Esophagus (tissue), 2 donors: ENCODE measurements around the gene GRM1. TPM values are rescaled to one million over a fixed set of nuclear protein-coding genes. Genes with fewer than 3 reads are reported as not detected.

Experiments used
- H3K27ac ChIP-seq, 2 donors: one replicate each; pipeline ENCODE4 v1.5.1; 2013; ENCODE audit warnings: low read depth in 2 of 2, mild to moderate bottlenecking in 2 of 2, inconsistent platforms in 1 of 2, low read length in 1 of 2, moderate library complexity in 1 of 2
- H3K27me3 ChIP-seq, 2 donors: one replicate each; pipeline ENCODE4 v1.6.1; 2013; ENCODE audit warnings: low read length in 2 of 2, control low read depth in 1 of 2, mild to moderate bottlenecking in 1 of 2; ENCODE audit not compliant: insufficient read depth in 2 of 2, control insufficient read depth in 1 of 2
- H3K36me3 ChIP-seq, 2 donors: one replicate each; pipeline ENCODE4 v1.6.1; 2013; ENCODE audit warnings: low read length in 1 of 2; ENCODE audit not compliant: control insufficient read depth in 2 of 2, insufficient read depth in 2 of 2
- H3K4me1 ChIP-seq, 2 donors: one replicate each; pipeline ENCODE4 v1.6.1; 2013; ENCODE audit warnings: low read length in 1 of 2; ENCODE audit not compliant: control insufficient read depth in 2 of 2, insufficient read depth in 2 of 2
- H3K4me3 ChIP-seq, 2 donors: one replicate each; pipeline ENCODE4 v1.5.1; 2013; ENCODE audit warnings: low read length in 2 of 2, mild to moderate bottlenecking in 2 of 2, low read depth in 1 of 2, moderate library complexity in 1 of 2
- H3K9me3 ChIP-seq, 2 donors: one replicate each; pipeline ENCODE4 v1.6.1; 2013; ENCODE audit warnings: mild to moderate bottlenecking in 2 of 2, low read depth in 1 of 2, low read length in 1 of 2, moderate library complexity in 1 of 2; ENCODE audit not compliant: control insufficient read depth in 2 of 2, insufficient read depth in 1 of 2
- WGBS, 2 donors: extraction: QIAGEN DNeasy Blood & Tissue Kit; methylation state at CpG; one replicate each; pipeline ENCODE4 v1.1.7; 2013; 5-methylcytosine and 5-hydroxymethylcytosine counted together
- polyA plus RNA-seq, 2 donors: library from polyadenylated mRNA; stranded (reverse); fragments of 200-250 nt; gene quantifications; one replicate each; pipeline ENCODE4 v1.2.3, GENCODE V29; 2013
- donor health status: healthy with polysubstance abuse.
- donor health status: Bipolar disorder and iron deficiency.

The GRM1 gene
- polyA plus RNA-seq, 2 donors: 0.01 TPM; not detected in 1

- 82 to 85% methylated on average over 3 of the region's 3 CpGs for WGBS, 2 donors
- Histone ChIP-seq H3K4me1 (no peaks in the 10 kb centered on the region), H3K4me3 (no peak overlapping the region), H3K27me3 (no peaks in the 10 kb centered on the region), H3K9me3 (peaks cover 0 to 2% of the 10 kb centered on the region in 2 donors), H3K27ac (no peak overlapping the region), H3K36me3 (no peaks in the 10 kb centered on the region)
Measured at GRCh38 chr6:146381486-146381885, 352.6 kb downstream of the GRM1 start.

- no peaks in the 10 kb centered on the region for H3K36me3 ChIP-seq
- H3K27me3 ChIP-seq: no peaks in the 10 kb centered on the region
- no peak overlapping the region for H3K4me3 ChIP-seq
- no peaks in the 10 kb centered on the region for H3K9me3 ChIP-seq
- no peak overlapping the region for H3K27ac ChIP-seq
- 79% methylated on average over 3 of the region's 3 CpGs for WGBS, 2 donors
- H3K4me1 ChIP-seq: no peaks in the 10 kb centered on the region
Measured at GRCh38 chr6:146388736-146389364, 360.0 kb downstream of the GRM1 start.

DNA sequence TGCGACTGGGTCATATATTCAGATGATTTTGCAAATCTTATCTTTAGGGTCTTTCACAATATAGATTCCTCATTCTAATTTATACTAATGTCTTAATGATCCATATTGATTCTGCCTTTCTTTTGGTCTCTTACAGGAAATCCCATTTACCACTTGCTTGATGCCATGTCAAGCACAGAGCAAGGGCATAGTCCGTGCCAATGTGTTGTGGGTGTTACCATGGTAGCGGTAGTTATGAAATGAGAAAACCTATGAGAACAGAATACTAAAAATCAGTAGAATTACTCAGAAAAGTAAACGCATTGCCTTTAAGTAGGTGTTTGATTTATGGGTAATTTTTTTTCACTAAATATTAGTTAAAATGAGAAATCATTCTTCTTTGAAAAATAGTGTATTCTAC lies 360.9 kb downstream of the GRM1 start:
- no peak overlapping the region for H3K4me3 ChIP-seq
- H3K27me3 ChIP-seq: no peaks in the 10 kb centered on the region
- H3K4me1 ChIP-seq: no peaks in the 10 kb centered on the region
- WGBS, 2 donors: 70 to 81% methylated on average over 4 of the region's 4 CpGs
- no peaks in the 10 kb centered on the region for H3K9me3 ChIP-seq
- H3K36me3 ChIP-seq: no peaks in the 10 kb centered on the region
- H3K27ac ChIP-seq: no peak overlapping the region

DNA sequence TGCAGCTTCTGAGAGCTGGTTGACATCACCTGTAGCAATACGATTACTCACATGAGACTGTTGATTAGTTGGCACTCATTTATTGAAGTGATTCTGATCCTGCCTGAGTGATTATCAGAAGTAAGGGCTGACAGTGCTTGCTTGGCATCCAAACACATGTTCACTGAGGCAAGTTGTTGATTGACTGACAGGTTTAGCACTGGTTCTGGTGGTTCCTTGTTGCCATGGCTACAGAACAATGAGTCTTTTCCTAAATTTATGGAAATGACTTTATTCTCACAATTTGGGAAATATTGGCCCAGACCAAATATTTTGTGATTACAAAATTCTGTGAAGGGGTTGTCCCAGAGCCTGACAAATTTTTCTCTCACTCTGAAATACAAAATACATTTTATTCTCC lies 368.8 kb downstream of the GRM1 start:
- H3K36me3 ChIP-seq: no peaks in the 10 kb centered on the region
- no peak overlapping the region for H3K4me3 ChIP-seq
- 87 to 88% methylated on average over 1 of the region's 1 CpG for WGBS, 2 donors
- no peaks in the 10 kb centered on the region for H3K4me1 ChIP-seq
- H3K27ac ChIP-seq: no peak overlapping the region
- peaks cover 0 to 3% of the 10 kb centered on the region in 2 donors for H3K9me3 ChIP-seq
- H3K27me3 ChIP-seq: no peaks in the 10 kb centered on the region

- Histone ChIP-seq H3K9me3 (peaks cover 0 to 3% of the 10 kb centered on the region in 2 donors), H3K4me3 (no peak overlapping the region), H3K36me3 (no peaks in the 10 kb centered on the region), H3K27ac (no peak overlapping the region), H3K4me1 (no peaks in the 10 kb centered on the region), H3K27me3 (no peaks in the 10 kb centered on the region)
- 79 to 83% methylated on average over 3 of the region's 3 CpGs for WGBS, 2 donors
Measured at GRCh38 chr6:146402476-146402875, 373.6 kb downstream of the GRM1 start.

GRCh38 chr6:146408583-146408982 lies 379.7 kb downstream of the GRM1 start:
- Histone ChIP-seq H3K4me3 (no peak overlapping the region), H3K27me3 (no peaks in the 10 kb centered on the region), H3K36me3 (no peaks in the 10 kb centered on the region), H3K9me3 (no peaks in the 10 kb centered on the region), H3K4me1 (no peaks in the 10 kb centered on the region), H3K27ac (no peak overlapping the region)
- WGBS, 2 donors: 56 to 58% methylated on average over 5 of the region's 5 CpGs

- H3K4me3 ChIP-seq: no peak overlapping the region
- no peaks in the 10 kb centered on the region for H3K36me3 ChIP-seq
- no peaks in the 10 kb centered on the region for H3K9me3 ChIP-seq
- H3K4me1 ChIP-seq: no peaks in the 10 kb centered on the region
- H3K27ac ChIP-seq: no peak overlapping the region
- 45 to 54% methylated on average over 2 of the region's 2 CpGs for WGBS, 2 donors
- no peaks in the 10 kb centered on the region for H3K27me3 ChIP-seq
Measured at GRCh38 chr6:146410851-146411595, 382.2 kb downstream of the GRM1 start.

DNA sequence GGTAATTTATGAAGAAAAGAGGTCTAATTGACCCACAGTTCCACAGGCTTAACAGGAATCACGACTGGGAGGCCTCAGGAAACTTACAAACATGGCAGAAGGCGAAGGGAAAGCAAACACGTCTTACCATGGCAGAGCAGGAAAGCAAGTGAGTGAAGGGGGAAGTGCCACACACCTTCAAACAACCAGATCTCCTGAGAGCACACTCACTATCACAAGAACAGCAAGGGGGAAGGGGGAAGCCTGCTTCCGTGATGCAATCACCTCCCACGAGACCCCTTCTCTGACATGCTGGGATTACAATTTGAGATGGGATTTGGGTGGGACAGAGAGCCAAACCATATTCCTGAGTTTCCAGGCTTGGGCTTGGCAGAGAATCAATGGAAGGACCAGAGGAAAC lies 390.7 kb downstream of the GRM1 start:
- 69 to 74% methylated on average over 5 of the region's 5 CpGs for WGBS, 2 donors
- no peak overlapping the region for H3K27ac ChIP-seq
- no peak overlapping the region for H3K4me3 ChIP-seq
- H3K27me3 ChIP-seq: no peaks in the 10 kb centered on the region
- H3K4me1 ChIP-seq: no peaks in the 10 kb centered on the region
- H3K9me3 ChIP-seq: no peaks in the 10 kb centered on the region
- H3K36me3 ChIP-seq: no peaks in the 10 kb centered on the region

DNA sequence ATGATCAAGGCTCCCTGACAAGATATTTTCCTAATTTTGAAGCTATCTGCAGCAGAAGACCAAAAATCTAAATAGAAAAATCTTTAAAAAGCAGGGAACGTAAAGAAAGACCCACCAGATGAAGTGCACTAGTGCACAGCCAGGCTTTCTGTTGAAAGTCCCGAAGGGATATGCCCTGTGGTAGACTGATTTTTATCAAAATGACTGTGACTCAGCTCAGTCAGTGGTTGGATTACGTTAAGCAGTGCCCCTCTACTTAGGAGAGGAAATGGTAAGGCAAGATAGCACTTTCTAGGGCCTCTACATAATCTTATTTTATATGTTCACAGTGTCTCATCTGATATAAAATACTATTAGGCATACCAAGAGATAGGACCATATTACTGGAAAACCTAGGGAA lies 391.4 kb downstream of the GRM1 start:
- no peak overlapping the region for H3K4me3 ChIP-seq
- H3K9me3 ChIP-seq: no peaks in the 10 kb centered on the region
- H3K36me3 ChIP-seq: no peaks in the 10 kb centered on the region
- no peaks in the 10 kb centered on the region for H3K27me3 ChIP-seq
- H3K27ac ChIP-seq: no peak overlapping the region
- no peaks in the 10 kb centered on the region for H3K4me1 ChIP-seq
- 69 to 71% methylated on average over 3 of the region's 3 CpGs for WGBS, 2 donors
